Coronary artery (tissue), 2 donors: ENCODE results near the gene THG1L.
"Not testable (repeated sequence)": the region's sequence is repeated elsewhere in the genome, so short reads cannot be mapped to it uniquely, and the experiment has no call there.

Experiments
- DNase-seq: peaks from one replicate; pipeline ENCODE4 v3.0.0-alpha.2; 2017; ENCODE audit warnings: low spot score
- H3K27ac ChIP-seq, 2 donors: fragments of 200-600 bp; sonication (generic); one replicate each; pipeline ENCODE4 v1.5.1; 2016 to 2019
- H3K4me3 ChIP-seq: fragments of 200-600 bp; sonication (generic); 2 replicates; pipeline ENCODE4 v1.5.1; 2016; ENCODE audit warnings: mild to moderate bottlenecking, moderate library complexity
- TF ChIP-seq, protein P1 (sequence below): fragments of 200-600 bp; sonication (generic); IDR thresholded peaks from one replicate; pipeline ENCODE4 v1.5.1; 2019; ENCODE audit warnings: antibody characterized with exemption

THG1L gene

DNA sequence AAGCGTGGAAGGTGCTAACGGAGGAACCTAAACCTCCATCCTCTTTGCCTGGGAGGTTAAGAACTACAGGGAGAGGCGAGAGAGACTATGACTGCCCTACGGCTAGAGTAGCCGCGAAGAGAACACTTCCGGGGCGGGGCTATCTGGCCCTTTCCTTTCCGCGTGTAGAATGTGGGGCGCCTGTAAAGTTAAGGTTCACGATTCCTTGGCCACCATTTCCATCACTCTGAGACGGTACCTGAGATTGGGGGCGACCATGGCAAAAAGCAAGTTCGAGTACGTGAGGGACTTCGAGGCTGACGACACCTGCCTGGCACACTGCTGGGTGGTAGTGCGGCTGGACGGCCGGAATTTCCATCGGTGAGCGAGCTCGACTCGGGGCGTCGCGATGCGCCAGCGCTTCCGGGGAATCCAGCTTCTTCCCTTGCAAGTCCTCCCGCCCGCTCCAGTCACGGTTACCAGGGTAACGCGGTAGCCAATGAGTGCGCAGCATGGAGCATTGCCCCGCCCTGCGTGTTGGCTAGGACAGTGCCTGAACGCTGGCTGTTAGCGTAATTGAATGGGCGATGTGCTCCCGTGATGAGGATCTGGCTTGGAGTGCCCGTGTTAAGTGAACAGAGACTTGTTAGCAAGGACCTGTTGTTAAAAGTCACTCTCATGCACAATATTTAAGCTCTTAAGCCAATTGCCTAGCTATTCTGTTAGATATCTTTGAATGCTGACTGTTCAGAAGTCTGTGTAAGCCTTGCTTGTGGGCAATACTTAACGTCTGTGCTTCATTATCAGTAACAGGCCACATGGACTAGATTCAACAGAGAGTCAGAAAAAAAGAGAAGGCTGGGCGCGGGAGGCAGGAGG lies at the start of gene THG1L:
Gene THG1L, plus strand, starts transcription at position 149 of the 858 bp plus-strand sequence. Its CDS starts 21 bp downstream, at position 170.
- Histone ChIP-seq H3K4me3 (peak within 1 kb of the TSS; percentile 83), H3K27ac (peak within 1 kb of the TSS; percentile 94 to 95)
- peak; percentile 99 for DNase-seq
- TF ChIP-seq, protein P1, sequence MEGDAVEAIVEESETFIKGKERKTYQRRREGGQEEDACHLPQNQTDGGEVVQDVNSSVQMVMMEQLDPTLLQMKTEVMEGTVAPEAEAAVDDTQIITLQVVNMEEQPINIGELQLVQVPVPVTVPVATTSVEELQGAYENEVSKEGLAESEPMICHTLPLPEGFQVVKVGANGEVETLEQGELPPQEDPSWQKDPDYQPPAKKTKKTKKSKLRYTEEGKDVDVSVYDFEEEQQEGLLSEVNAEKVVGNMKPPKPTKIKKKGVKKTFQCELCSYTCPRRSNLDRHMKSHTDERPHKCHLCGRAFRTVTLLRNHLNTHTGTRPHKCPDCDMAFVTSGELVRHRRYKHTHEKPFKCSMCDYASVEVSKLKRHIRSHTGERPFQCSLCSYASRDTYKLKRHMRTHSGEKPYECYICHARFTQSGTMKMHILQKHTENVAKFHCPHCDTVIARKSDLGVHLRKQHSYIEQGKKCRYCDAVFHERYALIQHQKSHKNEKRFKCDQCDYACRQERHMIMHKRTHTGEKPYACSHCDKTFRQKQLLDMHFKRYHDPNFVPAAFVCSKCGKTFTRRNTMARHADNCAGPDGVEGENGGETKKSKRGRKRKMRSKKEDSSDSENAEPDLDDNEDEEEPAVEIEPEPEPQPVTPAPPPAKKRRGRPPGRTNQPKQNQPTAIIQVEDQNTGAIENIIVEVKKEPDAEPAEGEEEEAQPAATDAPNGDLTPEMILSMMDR = no peak

DNA sequence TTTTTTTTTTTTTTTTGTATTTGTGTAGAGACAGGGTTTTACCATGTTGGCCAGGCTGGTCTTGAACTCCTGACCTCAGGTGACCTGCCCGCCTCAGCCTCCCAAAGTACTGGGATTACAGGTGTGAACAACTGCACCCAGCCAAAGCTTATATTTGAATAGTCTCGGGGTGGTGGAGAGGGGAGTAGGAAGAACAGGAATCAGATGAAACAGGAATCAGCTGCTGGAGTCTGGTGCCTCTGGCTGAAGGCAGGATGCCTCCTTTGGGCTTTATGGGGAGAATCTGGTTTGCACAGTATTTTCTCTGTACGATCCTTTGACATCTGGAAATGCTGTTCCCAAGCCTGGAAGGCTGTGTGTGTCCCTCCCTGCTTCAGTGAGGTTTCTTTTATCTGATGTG lies 49.0 kb upstream of the THG1L start:
- no peak for DNase-seq
- no peak overlapping the region for H3K4me3 ChIP-seq
- TF ChIP-seq, protein P1 = no peak
- H3K27ac ChIP-seq = no peak overlapping the region

DNA sequence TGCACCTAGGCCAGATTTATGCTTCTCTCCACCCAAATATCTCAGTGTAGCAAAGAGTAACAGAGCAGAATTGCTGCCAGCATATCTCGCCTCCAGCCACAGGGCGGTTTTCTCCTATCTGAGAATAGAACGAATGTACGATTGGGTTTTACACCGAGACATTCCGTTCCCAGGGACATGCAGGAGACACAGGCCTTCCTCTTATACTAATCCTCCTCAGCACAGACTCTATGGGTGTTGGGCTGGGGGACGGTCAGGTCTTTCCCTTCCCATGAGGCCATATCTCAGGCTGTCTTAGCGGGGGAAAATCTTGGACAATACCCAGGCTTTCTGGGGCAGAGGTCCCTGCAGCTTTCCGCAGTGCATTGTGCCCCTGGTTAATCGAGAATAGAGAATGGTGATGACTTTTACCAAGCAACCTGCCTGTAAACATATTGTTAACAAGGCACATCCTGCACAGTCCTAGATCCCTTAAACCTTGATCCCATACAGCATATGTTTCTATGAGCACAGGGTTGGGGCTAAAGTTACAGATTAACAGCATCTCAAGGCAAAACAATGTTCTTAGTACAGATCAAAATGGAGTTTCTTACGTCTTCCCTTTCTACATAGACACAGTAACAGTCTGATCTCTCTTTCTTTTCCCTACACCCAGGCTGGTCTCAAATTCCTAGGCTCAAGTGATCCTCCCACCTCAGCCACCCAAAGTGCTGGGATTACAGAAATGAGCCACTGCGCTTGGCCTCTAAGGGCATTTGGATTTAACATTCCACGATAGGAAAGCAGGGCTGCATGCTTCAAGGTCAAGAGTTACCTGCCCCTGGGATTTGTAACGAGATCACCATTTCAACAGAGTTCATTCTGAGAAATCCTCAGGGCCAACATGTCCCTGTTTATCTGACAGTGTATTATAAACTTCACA lies 44.7 kb upstream of the THG1L start:
- DNase-seq, H3K4me3 ChIP-seq: not testable (repeated sequence)
- peak overlapping the region in 1 of 2 donors; percentile 10 for H3K27ac ChIP-seq

DNA sequence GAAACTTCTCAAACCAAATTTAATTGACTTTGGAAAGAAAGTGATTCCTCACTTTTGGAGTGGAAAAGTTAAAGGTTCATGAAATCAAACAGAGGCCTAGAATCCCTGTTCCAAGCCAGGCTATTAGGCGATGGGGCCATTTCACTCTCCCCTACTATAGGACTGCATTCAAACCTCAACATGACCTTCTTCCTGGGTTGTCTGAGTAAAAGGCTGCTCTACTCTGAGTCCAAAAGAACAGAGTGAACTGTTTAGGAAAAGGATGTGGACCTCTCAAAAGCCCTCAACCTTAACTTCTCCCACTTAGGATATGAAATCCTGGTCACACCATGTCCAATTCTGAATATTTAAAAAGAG lies 44.0 kb upstream of the THG1L start:
- no peak overlapping the region for H3K4me3 ChIP-seq
- no peak for DNase-seq
- TF ChIP-seq, protein P1 = no peak
- no peak overlapping the region for H3K27ac ChIP-seq

DNA sequence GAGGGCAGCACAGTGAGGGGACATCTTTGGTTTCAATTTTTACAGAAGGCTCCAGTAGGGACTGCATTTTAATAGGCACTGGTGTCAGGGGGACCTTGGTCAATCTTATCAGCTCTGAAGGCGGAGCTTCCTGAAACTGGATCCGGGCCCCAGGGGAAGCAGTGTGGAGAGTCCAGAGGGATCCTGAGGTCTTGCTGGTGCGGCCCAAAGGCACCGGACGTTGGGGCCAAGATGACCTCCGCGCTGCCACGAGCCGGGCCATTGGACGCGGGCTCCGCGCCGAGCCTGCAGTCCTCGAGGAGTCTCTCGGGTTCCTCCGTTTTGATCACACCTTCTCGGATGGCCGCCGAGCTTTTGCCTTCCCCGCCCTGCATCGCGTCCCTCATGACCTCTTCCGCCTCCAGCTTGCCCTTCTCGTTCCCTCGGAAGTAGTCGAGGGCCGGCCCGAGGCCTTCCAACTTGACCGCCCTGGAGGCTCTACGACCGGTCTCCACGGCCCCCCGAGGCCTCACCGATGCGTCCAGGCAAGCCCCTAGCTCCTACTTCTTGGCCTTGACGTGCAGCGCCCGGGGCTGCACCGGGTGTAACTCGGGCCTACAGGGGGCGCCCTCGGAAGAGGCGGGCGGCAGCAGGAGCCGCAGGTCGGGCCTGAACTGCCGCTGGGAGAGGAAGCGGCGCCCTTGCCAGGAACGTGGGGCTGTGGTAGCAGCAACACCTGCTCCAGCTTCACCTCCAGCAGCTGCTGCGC lies 41.1 kb upstream of the THG1L start:
- H3K27ac ChIP-seq = no peak overlapping the region
- no peak overlapping the region for H3K4me3 ChIP-seq
- TF ChIP-seq, protein P1 = no peak
- no peak for DNase-seq

DNA sequence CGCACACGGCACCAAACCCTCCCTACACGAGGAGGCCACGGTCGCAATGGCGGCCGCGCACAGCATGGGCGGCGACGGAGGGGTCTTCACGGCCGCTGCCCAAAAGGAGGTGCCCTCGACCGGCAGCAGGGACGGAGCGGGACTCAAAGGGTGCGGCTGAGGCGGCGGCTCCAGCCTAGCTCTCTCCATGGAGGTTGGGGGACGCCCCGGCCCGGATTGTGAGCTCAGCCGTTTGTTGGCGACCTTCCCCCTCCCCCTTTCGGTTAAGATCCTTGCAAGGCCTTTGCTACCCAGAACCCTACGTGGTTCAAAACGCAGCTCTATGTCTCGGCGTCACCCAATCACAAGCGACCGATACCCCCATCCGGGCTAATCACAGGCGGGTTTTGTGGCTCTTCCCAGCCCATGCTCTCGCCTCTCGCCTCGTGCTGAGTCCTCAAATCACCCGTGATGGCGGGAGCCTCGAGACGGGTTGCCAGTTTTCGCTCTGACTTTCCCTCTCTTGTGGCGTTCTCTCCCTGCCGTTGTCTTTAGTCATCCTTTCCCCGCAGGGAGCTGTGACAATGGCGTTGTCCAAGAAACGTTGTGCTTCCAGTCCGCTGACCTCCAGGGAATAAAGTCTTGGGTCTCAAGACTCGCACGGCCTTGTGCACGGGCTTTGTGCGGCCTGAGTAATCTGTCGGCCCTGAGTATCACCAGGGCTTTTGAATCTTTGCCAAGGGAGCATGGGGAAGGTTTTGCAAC lies 40.4 kb upstream of the THG1L start:
- no peak for DNase-seq
- no peak overlapping the region for H3K27ac ChIP-seq
- no peak overlapping the region for H3K4me3 ChIP-seq
- TF ChIP-seq, protein P1 = no peak

DNA sequence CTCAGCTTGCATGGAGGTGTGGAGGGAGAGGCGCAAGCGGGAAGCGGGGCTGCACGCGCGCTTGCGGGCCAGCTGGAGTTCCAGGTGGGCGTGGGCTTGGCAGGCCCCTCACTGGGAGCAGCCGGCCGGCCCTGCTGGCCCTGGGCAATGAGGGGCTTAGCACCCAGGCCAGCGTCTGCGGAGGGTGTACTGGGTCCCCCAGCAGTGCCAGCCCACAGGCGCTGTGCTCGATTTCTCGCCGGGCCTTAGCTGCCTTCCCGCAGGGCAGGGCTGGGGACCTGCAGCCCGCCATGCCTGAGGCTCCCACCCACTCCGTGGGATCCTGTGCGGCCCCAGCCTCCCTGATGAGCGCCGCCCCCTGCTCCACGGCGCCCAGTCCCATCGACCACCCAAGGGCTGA lies 37.4 kb upstream of the THG1L start:
- H3K27ac ChIP-seq, H3K4me3 ChIP-seq, DNase-seq: not testable (repeated sequence)

DNA sequence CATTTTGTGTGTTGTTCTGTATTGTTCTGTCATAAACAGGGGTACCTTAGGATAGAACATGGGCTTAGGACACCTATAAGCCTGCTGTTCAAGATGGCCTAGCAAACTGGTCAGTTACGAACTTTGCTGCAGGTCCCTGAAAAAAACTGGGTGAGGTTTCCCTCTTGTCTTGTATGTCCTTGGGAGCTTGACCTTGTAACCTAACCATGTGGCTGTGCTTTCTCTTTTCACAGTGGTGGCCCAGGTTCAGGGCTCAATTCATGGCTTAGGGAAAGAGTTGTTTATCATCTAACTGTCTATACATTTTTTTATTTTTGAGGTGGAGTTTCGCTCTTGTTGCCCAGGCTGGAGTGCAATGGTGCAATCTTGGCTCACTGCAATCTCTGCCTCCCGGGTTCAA lies 35.1 kb upstream of the THG1L start:
- DNase-seq, H3K4me3 ChIP-seq, H3K27ac ChIP-seq: not testable (repeated sequence)

DNA sequence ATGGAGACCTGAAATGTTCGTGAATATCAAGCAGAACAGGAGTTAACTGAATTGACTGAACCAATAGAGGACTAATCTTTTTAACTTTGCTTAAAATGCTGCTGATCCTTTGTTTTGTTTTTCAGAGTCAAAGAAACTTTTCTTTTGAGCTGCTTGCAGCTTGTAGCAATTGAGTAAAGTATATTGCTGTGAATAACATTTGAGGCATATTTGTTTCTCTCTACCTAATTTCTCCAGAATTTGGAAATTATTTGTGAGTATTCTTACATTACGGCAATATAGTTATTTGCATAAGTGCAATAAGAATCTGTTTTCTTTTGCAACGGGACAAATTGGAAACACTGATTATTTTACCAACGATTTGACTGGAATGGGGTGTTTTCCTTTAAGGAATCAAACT lies 32.5 kb upstream of the THG1L start:
- H3K4me3 ChIP-seq, DNase-seq, H3K27ac ChIP-seq: not testable (repeated sequence)
